Esophagus muscularis mucosa (tissue), 3 donors: ENCODE data around the gene CEP170B.

Experiments used
- EP300 ChIP-seq: sonication (generic); formaldehyde crosslinking; IDR thresholded peaks from one replicate; pipeline ENCODE4 v1.6.1; 2017; ENCODE audit warnings: antibody characterized with exemption
- TF ChIP-seq, protein P1 (sequence below), 3 experiments: fragments of 200-600 bp in 2 of 3; fragments of 450-650 bp in 1 of 3; sonication (generic) in 2 of 3; IDR thresholded peaks; one replicate each; pipeline ENCODE4 v1.5.1; 2017 to 2019; ENCODE audit warnings: antibody characterized with exemption in 3 of 3, mild to moderate bottlenecking in 2 of 3, moderate library complexity in 1 of 3

DNA sequence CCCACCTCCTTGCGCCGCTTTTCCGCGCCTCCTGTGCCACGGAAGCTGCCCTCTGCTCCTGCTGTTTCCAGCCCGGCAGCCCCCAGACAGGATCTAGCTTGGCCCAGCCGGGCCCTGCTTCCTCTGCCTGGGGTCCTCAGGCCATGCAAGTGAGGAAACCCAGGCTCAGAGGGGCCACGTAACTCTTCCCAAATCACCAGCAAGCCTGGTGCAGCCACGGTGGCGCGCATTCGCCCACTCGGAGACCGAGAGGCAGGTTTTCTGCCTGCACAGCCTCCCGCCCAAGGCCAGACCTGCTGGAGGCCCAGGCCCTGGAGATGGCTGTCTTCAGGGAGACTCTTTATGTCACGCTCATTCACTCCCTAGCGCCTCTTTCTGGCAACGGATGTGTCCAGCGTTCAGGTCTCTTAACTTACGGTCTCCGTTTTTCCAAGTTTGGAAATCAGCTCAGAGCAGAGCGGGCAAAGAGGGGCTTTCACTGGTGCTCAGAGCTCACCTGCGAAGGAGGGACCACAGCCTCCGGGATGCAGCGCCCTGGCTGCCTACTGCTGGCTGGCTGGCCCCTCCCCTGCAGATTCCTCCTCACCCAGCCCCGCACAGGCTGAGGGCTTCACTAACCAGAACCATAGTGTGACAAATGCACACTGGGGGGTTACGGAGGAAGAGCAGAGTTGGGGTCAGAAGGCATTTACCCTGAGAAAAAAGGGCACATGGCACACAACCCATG is 20.6 kb upstream of the CEP170B start:
- TF ChIP-seq EP300: no peak
- TF ChIP-seq, protein P1, sequence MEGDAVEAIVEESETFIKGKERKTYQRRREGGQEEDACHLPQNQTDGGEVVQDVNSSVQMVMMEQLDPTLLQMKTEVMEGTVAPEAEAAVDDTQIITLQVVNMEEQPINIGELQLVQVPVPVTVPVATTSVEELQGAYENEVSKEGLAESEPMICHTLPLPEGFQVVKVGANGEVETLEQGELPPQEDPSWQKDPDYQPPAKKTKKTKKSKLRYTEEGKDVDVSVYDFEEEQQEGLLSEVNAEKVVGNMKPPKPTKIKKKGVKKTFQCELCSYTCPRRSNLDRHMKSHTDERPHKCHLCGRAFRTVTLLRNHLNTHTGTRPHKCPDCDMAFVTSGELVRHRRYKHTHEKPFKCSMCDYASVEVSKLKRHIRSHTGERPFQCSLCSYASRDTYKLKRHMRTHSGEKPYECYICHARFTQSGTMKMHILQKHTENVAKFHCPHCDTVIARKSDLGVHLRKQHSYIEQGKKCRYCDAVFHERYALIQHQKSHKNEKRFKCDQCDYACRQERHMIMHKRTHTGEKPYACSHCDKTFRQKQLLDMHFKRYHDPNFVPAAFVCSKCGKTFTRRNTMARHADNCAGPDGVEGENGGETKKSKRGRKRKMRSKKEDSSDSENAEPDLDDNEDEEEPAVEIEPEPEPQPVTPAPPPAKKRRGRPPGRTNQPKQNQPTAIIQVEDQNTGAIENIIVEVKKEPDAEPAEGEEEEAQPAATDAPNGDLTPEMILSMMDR (IDR thresholded peaks at IDR 0.05): no peak
